Measurements from ENCODE around the gene TLX3.

The TLX3 gene

GRCh38 chr5:171309276-171310211, 496 bp downstream of the TLX3 start:
- peak; percentile 61 for ATAC-seq
- TF ChIP-seq ISL1 (CRISPR knock-in tag; IDR thresholded peaks at IDR 0.05) (no peak), ZFP3 (CRISPR knock-in tag; IDR thresholded peaks at IDR 0.05) (no peak), CSRNP3 (CRISPR knock-in tag; IDR thresholded peaks at IDR 0.05) (no peak), GLIS3 (CRISPR knock-in tag; IDR thresholded peaks at IDR 0.05) (no peak), PPARA (CRISPR knock-in tag; IDR thresholded peaks at IDR 0.05; ENCODE audit: borderline replicate concordance) (no peak), CSDC2 (CRISPR knock-in tag; IDR thresholded peaks at IDR 0.05) (no peak), ARNTL (CRISPR knock-in tag; IDR thresholded peaks at IDR 0.05; ENCODE audit: borderline replicate concordance, low read depth) (no peak), ZNF565 (CRISPR knock-in tag; conservative IDR thresholded peaks at IDR 0.05; ENCODE audit: low read depth) (no peak), TSHZ2 (CRISPR knock-in tag; IDR thresholded peaks at IDR 0.05) (no peak), ZC3H10 (CRISPR knock-in tag; IDR thresholded peaks at IDR 0.05) (no peak), CREB5 (CRISPR knock-in tag; IDR thresholded peaks at IDR 0.05; ENCODE audit: low read depth) (no peak), ESRRG (CRISPR knock-in tag; IDR thresholded peaks at IDR 0.05) (no peak), OSR1 (CRISPR knock-in tag; IDR thresholded peaks at IDR 0.05) (no peak), RARB (CRISPR knock-in tag; IDR thresholded peaks at IDR 0.05) (no peak), TOX (CRISPR knock-in tag; IDR thresholded peaks at IDR 0.05; ENCODE audit: borderline replicate concordance) (no peak), BACH2 (CRISPR knock-in tag; IDR thresholded peaks at IDR 0.05; ENCODE audit: borderline replicate concordance) (no peak), POU6F1 (CRISPR knock-in tag; IDR thresholded peaks at IDR 0.05; ENCODE audit: borderline replicate concordance, low read depth) (no peak), TCF4 (CRISPR knock-in tag; IDR thresholded peaks at IDR 0.05; ENCODE audit: borderline replicate concordance) (no peak), PATZ1 (CRISPR knock-in tag; IDR thresholded peaks at IDR 0.05; ENCODE audit: borderline replicate concordance) (no peak)

- ATAC-seq = no peak
- TF ChIP-seq ESRRG (CRISPR knock-in tag; IDR thresholded peaks at IDR 0.05) = no peak
- no peak for TF ChIP-seq CSRNP3 (CRISPR knock-in tag; IDR thresholded peaks at IDR 0.05)
- TF ChIP-seq PATZ1 (CRISPR knock-in tag; IDR thresholded peaks at IDR 0.05; ENCODE audit: borderline replicate concordance) = no peak
- no peak for TF ChIP-seq ZNF70 (CRISPR knock-in tag; IDR thresholded peaks at IDR 0.05)
Measured at GRCh38 chr5:171310212-171310818, 1.3 kb downstream of the TLX3 start.
